ENCODE results near the gene MEPE.

DNA sequence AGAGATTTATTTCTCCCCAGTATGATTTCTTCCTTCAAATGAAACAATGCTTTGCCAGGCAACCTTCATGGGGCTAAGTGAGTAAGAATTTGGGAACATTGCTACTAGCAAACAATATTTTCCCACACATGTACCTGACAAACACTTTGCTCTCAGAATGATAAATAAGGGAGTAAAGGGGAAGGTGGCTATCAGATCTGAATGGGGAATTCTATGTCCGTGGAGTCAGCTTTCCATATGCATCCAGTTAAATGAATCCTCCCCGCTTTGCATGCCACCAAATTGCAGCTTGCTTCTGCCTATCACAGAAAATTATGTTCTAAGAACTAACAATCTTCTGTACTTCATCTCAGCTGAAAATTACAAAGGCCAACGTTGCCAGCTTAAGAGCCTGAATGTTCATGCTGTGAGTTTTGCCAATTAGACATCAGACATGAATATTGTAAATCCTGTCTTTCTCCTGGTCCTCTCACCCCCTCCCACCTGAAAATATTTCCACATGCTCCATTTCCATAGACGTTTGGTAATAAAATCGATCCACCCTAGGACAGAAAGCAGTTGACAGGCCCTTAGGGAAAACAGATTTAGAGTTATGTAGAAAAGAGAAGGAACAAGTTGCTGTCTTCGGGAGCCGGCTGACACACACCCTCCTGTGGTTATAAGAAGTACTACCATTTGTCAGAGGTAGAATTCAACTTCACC lies 6.3 kb downstream of the MEPE start:
- TF ChIP-seq EZH2 (IDR thresholded peaks at IDR 0.05; ENCODE audit: low read length) = no peak
- TF ChIP-seq, protein P1, sequence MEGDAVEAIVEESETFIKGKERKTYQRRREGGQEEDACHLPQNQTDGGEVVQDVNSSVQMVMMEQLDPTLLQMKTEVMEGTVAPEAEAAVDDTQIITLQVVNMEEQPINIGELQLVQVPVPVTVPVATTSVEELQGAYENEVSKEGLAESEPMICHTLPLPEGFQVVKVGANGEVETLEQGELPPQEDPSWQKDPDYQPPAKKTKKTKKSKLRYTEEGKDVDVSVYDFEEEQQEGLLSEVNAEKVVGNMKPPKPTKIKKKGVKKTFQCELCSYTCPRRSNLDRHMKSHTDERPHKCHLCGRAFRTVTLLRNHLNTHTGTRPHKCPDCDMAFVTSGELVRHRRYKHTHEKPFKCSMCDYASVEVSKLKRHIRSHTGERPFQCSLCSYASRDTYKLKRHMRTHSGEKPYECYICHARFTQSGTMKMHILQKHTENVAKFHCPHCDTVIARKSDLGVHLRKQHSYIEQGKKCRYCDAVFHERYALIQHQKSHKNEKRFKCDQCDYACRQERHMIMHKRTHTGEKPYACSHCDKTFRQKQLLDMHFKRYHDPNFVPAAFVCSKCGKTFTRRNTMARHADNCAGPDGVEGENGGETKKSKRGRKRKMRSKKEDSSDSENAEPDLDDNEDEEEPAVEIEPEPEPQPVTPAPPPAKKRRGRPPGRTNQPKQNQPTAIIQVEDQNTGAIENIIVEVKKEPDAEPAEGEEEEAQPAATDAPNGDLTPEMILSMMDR (optimal IDR thresholded peaks at IDR 0.05 in 1 of 3, IDR thresholded peaks at IDR 0.05 in 1 of 3, conservative IDR thresholded peaks at IDR 0.05 in 1 of 3; ENCODE audit: extremely low read depth in 1 of 3, insufficient read depth in 2 of 3, low read length in 3 of 3) = peak; percentile 61 to 69 (median 62)
